SKM-1 treated with dmso at 0.1 percent for 144 hours (cell line): ENCODE measurements around the gene SEMA4A.

Experiments used
- DNase-seq: peaks from one replicate; lab custom pipeline; 2025; ENCODE audit not compliant: unreplicated experiment; lab: John Stamatoyannopoulos, UW

Gene SEMA4A

GRCh38 chr1:156226116-156226538, 72.7 kb downstream of the SEMA4A start:
- DNase-seq: no peak

- no peak for DNase-seq
Observed at GRCh38 chr1:156226782-156227181, 73.4 kb downstream of the SEMA4A start.
